Stimulated activated CD8-positive, alpha-beta memory T cell treated with anti-CD3 and anti-CD28 coated beads, Interleukin-15, amount 100 ng/mL, for 1 hour (primary cell): Measurements from ENCODE around the gene TCEAL4.
A peak's percentile ranks its signal among the peaks of the same experiment; 100 is the strongest.

Source experiments
- DNase-seq: peaks from one replicate; pipeline ENCODE4 v3.0.0-alpha.2; 2020; ENCODE audit warnings: low read depth

Gene TCEAL4

DNA sequence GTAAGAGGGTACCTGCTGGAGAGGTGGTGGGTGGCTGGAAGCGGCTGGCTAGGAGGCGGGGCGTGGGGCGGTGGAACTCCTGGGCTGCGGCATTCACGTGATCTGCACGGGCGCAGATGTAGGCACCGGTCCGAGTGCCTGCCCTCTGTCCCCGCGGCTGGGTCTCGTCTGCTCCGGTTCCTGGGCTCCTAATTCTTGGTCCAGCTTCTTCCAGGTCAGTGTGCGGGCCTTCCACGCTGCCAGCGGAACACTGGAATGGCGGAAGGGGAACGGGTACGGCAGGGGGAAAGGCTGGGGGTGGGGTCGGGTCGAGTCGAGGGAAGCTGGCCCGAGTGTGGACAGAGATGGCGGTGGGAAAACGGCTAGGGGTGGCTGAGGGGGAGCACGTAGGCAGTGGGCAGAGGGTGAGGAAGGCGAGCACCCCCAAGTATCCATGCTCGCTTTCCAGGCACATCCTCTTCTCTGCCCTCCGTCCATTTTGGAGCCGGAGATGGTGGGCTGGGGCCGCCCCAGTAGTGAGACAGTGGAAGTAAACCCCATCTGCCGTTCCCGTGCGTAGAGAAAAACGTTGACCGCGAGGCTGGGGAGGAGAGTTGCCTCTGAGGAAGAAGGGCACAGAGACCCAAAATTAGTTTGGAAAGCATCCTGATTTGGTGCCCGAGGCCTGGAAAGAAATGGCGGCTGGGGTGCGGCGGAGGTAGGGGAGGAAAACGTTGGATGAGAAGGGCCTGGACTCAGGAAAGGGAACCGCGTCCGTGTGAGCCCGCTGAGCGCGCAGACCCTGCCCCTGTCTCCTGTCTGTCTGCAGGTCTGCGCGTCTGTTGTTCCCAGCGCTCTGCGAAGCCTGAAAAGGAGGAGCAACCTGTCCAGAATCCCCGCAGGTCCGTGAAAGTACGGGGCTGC, at the start of gene TCEAL4:
TSS of gene TCEAL4 (plus strand) at position 105 of the 903 bp plus-strand sequence. CDS start 1,161 bp downstream, outside the sequence.
- DNase-seq = no peak

- no peak for DNase-seq
Observed at GRCh38 chrX:103536071-103536470, 49.2 kb upstream of the TCEAL4 start.

- DNase-seq = no peak
Observed at GRCh38 chrX:103536732-103537131, 48.6 kb upstream of the TCEAL4 start.

DNA sequence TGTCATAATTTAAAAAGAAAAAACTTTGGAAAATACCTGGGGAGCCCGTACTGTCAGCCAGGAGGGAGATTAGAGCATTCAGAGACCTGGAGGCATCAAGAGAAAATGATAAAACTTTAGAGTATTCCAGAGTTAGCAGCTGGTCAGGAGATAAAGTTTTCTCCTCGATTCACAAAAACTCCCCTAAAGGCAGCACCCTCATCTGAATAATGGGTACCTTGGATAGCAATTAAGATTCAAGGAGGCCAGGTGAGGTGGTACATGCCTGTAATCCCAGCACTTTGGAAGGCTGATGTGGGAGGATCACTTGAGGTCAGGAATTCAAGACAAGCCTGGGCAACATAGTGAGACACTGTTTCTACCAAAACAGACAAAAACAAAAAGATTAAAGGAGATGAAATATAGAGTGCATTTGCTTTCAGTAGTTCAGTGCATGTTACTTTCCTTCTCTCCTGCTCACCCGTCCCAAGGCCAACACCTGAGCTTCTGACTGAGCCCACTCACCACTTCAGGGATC, 47.4 kb upstream of the TCEAL4 start:
- DNase-seq = no peak

DNA sequence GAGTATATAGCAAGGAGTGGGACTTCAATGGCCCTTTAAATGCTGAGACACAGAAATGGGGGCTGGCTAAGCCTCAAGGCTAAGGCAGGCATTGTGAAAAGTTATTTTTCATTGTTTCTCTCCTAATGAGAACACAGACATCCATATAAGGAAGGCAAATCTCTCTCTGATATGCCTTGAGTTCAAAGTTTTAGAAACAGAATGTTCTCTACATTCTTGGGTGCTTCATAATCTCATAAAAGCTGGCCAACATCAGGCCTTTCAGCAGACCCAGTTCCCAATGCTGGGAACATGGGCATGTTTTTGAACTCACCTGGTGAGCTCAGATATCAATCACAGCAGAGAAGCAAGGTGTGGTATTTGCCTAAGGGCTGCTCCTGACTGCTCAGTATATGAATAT, 46.6 kb upstream of the TCEAL4 start:
- DNase-seq = no peak

DNA sequence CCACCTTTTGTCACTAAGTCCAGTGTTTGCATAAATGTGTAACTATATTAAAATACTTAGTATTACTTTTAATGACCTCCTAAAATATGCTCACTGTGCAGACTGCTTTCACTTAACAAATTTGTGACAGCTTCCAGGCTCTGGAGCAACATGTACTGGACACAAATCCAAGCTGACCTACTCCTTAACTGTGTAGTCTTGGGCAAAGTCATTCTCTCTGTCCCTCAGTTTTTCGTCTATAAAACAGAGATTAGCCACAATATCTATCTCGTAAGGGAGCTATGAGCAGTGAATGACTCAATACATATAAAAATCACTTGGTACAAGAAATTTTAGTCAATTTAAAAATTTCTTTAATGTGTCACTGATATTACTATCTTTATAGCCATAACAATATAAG, 45.6 kb upstream of the TCEAL4 start:
- DNase-seq = no peak

DNA sequence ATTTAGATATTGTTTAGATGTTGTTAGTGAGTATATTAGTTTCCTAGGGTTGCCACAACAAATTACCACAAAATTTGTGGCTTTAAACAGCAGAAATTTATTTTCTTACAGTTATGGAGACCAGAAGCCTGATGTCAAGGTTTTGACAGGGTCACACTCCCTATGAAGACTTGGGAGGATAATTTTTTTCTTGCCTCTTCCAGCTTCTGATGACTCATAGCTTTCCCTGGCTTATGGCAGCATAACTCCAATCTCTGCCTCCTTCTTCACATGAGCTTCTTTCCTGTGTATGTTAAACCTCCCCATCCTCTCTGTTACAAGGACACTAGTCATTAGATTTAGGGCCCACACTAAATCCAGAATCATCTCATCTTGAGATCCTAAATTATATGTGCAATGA, 45.2 kb upstream of the TCEAL4 start:
- DNase-seq = no peak

DNA sequence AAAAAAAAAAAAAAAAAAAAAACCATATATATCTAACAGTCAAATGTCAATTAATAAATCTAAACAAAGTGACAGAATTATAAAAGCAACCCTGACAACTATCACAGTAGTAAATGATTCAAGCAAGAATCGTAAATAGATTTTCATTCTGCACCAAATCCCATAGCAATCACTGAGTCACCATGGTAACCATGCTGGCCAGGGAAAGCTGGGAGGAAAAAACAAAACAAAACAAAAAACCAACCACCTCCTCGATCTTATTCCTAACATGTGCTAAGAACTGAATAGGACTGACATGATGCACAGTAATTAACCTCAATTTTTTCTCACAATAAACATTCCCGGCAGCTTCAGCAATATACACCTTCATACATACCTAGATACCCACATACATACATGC, 35.4 kb upstream of the TCEAL4 start:
- DNase-seq = no peak

DNA sequence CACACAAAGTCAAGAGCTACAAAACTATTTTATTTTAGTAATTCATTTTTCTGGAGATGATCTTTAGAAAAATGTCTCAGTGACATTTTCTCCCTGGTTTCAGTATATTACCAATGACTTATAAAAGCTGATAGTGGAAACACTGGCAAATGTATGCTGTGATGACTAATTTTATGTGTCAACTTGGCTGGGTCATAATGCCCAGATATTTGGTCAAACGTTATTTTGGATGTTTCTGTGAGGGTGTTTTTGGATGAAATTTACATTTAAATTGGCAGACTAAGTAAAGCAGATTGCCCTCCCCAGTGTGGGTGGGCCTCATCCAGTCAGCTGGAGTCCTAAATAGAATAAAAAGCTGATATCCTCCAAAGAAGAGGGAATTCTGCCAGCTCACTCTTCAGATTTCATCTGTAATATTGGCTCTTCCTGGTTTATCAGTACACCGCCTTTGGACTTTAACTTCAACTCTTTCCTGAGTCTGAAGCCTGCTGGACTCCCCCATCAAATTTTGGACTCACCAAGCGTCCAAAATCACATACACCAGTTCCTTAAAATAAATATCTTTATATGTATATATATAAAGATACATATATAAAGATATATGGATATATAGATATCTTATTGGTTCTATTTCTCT, 34.8 kb upstream of the TCEAL4 start:
- DNase-seq = no peak

DNA sequence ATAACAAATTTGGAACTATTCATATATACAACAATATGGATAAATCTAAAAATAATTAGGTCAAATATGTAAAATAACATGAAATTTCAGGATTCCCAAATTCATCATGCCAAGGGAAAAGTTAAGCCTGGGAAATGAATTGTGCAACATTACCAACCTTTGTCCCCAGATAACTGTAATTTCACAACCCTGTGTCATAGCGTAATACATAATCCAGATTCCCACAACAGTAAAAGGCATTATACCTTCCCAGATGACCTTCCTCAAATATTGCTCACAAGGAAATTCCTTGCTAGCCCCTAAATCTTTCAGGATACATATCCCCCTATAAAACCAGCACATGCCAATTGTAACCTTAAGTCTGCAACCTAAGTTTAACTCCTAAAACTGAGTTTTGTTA, 33.1 kb upstream of the TCEAL4 start:
- no peak for DNase-seq

GRCh38 chrX:103554687-103555424, 30.5 kb upstream of the TCEAL4 start:
- DNase-seq = peak; percentile 25

DNA sequence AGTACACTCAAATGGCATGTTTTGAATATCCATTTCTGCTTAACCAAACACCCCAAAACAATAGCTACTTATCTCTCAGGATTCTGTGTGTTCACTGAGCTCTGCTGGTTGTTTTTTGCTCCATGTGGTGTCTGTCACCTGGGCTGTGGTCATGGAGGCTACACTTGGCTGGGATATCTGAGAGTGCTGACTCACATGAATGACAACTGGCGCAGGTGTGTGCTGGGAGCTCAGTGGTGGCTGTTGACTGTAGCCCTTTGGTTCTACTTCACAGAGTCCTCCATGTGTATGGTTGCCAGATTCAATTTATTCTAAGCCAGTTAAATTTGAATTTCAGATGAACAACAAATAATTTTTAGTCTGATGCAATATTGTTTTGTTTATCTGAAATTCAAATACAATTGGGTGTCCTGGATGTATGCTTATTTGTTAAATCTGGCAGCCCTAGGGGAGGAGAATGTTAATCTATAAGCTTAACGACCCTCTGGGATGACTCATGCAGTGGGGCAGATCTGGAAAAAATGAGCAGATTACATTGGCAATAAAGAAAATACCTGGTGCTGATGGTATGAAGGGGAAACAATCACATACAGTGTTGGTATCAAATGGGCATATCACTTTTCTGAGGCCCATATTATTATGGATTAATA, 28.2 kb upstream of the TCEAL4 start:
- DNase-seq = no peak

DNA sequence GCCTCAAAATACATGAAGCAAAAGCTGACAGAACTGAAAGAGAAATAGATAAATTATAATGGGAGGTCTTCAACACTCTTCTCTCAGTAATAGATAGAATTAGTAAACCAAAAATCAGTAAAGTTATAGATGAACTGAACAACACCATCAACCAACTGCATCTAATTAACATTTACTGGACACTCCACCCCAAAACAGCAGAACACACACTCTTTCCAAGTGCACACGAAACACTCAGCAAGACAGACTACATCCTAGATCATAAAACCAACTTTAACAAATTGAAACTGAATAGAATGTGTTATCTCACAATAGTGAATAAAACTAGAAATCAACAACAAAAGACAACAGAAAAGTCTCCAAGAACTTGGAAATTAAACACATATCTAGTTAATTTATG, 25.1 kb upstream of the TCEAL4 start:
- DNase-seq = no peak

GRCh38 chrX:103562801-103563200, 22.5 kb upstream of the TCEAL4 start:
- no peak for DNase-seq

DNA sequence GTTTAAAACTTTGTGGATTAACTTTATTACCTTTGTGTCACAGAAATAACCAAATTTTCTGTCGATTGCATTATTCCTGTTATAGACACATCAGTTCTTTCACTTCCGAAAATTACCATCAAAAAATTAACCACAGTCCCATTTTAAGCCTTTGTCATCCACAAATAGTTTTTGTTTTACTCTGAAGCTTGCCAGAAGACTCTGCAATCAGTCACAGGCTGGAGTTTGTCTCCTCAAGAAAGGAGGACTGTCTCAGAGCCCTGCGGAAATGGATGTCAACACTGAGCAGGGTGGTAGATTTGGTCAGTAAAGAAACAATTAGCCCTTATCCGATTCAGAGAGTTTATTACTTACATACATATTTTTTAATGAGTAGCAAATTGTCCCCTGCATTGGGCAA, 20.1 kb upstream of the TCEAL4 start:
- no peak for DNase-seq

DNA sequence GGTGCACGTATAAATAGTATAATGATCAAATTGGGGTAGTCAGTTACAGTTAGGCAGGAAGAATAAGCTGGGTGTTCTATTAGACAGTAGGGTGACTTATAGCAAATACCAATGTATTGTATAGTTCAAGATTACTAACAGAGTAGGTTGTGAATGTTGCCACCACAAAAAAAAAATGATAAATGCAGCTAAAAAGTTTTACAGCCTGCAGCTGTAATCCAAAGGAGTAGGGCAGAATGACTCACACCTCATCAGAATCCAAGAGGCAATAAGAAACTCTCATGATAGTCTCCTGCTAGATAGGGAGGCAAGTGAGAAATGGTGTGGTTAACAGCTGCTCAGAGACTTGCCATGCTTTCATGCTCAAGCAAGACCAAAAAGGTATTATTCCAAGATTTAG, 19.6 kb upstream of the TCEAL4 start:
- DNase-seq = no peak

DNA sequence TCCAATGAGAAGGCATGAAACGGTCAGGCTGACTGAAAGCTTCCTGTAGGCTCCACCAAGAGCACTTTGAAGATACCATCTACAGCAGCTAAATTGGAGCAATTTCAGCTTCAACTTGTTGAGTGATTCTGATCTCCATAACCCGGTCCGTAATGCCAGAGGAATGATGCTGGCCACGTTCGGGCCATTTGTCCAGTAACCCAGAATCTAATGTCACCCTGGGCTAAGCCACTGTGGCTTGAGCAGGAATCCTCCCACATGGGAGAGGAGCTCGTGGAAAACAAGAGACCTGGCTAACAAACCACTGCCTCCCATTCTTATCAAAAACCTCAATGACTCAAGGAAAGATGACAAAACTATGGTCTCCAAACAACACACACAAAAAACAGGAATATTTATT, 14.2 kb upstream of the TCEAL4 start:
- DNase-seq = no peak

DNA sequence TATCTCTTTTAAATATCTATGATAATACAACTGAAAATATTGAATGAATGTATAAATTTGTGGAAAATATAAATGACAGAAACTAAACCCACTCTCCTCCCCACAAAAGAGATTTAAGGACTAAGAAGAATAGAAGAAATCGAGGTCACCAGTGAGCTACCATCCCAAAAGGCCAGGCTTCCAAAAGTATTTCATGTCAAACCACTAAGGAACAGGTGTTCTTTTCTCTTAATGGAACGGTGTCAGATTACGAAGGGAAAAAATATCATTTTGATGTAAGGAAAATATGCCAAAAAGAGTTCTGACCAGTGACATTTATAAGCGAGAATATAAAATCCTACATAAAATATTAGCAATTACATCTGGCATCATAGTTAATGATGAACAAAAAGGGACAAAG, 13.6 kb upstream of the TCEAL4 start:
- no peak for DNase-seq

- DNase-seq = no peak
Observed at GRCh38 chrX:103573202-103573601, 12.1 kb upstream of the TCEAL4 start.

DNA sequence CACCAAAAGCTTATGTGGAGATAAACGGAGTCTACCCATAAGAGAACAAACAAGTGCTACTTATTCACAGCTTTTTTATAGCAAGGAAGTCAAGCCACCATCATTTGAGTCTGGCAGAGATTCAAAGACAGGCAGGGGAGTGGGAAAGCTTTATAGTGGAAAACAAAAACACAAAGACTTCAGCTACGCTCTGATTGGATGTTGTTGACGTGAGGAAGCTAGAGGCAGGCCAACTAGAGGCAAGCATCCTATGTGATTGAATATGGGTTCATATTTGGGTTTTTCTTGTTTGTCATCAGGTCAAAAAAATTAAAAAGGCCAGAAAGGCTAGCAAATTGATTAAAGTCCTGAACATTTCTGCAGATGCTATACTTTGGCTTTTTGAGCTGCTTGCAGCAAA, 719 bp upstream of the TCEAL4 start:
- no peak for DNase-seq

DNA sequence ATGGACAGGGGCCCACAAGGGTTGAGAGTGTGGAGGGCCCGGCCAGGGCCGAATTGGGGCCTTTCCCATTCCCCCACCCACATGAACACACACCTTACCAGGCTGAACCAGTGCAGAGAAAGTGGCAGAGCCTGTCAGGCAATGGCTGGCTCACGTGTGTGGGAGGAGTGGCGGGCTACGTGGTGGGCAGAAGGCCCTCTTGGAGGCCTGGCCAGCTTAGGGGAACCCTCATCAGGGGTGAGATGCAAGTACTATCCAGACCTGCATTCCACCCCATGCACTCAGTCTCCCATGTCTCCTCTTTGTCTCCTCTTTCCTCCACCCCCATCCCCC, 965 bp downstream of the TCEAL4 start:
- no peak for DNase-seq

DNA sequence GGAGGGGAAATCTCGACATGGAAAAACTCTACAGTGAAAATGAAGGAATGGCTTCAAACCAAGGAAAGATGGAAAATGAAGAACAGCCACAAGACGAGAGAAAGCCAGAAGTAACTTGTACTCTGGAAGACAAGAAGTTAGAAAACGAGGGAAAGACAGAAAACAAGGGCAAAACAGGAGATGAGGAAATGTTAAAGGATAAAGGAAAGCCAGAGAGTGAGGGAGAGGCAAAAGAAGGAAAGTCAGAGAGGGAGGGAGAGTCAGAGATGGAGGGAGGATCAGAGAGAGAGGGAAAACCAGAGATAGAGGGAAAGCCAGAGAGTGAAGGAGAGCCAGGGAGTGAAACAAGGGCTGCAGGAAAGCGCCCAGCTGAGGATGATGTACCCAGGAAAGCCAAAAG, 1.3 kb downstream of the TCEAL4 start:
- DNase-seq = no peak
